Endothelial cell of umbilical vein (primary cell): ENCODE measurements around the gene ARPC1A.

Experiments
- EZH2 ChIP-seq: IDR thresholded peaks from 2 replicates; pipeline ENCODE4 v1.6.1; 2012; ENCODE audit warnings: borderline replicate concordance, low read depth, mild to moderate bottlenecking, moderate library complexity, low read length, inconsistent platforms; ENCODE audit not compliant: severe bottlenecking
- FOS ChIP-seq: IDR thresholded peaks from 2 replicates; pipeline ENCODE4 v1.6.1; 2011; ENCODE audit warnings: mild to moderate bottlenecking, low read length, moderate library complexity, borderline replicate concordance; ENCODE audit not compliant: insufficient read depth
- POLR2A ChIP-seq: IDR thresholded peaks from 2 replicates; pipeline ENCODE4 v1.6.1; 2012; ENCODE audit warnings: low read depth, mild to moderate bottlenecking, control low read depth, low read length
- POLR2AphosphoS5 ChIP-seq: IDR thresholded peaks from 2 replicates; pipeline ENCODE4 v1.6.1; 2012; ENCODE audit warnings: low read depth, mild to moderate bottlenecking, control low read depth, low read length, moderate library complexity; ENCODE audit not compliant: insufficient read depth
- TF ChIP-seq, protein P1 (sequence below), 2 donors: IDR thresholded peaks; 1 replicate in 1 of 2; 2 replicates in 1 of 2; pipeline ENCODE4 v1.5.1; 2011; ENCODE audit warnings: low read length in 2 of 2, mild to moderate bottlenecking in 2 of 2, moderate library complexity in 2 of 2, control low read depth in 1 of 2, inconsistent platforms in 1 of 2, low read depth in 1 of 2; ENCODE audit not compliant: insufficient read depth in 1 of 2; ENCODE audit errors: extremely low read depth in 1 of 2

DNA sequence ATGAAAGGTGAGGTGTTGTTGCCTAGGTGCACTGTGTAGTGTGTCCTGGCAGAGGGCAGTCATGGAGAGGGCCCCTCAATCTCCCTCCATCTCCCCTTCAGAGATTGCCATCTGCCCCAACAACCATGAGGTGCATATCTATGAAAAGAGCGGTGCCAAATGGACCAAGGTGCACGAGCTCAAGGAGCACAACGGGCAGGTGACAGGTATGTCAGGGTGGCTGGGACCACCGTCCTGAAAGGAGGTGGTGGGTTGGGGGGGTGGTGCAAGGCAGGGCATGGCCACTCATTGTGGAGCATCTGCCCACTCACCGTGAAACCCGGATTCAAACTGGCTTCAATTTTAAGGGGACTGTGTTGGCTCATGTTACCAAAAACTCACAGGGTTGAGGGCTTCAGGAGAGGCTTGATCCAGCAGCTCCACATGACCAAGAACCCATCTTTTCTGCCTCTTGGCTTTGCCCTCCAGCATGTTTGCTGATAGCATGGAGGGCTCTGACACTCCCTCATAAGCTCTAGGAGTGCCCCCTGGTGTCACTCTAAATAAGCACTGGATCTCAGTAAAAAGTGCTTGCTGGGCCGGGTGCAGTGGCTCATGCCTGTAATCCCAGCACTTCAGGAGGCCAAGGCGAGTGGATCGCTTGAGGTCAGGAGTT lies 61.0 kb downstream of the ARPC1A start:
- TF ChIP-seq, protein P1, sequence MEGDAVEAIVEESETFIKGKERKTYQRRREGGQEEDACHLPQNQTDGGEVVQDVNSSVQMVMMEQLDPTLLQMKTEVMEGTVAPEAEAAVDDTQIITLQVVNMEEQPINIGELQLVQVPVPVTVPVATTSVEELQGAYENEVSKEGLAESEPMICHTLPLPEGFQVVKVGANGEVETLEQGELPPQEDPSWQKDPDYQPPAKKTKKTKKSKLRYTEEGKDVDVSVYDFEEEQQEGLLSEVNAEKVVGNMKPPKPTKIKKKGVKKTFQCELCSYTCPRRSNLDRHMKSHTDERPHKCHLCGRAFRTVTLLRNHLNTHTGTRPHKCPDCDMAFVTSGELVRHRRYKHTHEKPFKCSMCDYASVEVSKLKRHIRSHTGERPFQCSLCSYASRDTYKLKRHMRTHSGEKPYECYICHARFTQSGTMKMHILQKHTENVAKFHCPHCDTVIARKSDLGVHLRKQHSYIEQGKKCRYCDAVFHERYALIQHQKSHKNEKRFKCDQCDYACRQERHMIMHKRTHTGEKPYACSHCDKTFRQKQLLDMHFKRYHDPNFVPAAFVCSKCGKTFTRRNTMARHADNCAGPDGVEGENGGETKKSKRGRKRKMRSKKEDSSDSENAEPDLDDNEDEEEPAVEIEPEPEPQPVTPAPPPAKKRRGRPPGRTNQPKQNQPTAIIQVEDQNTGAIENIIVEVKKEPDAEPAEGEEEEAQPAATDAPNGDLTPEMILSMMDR (IDR thresholded peaks at IDR 0.05; ENCODE audit: extremely low read depth in 1 of 2, insufficient read depth in 1 of 2, low read depth in 1 of 2, low read length in 2 of 2), result peak; percentile 27 to 29
- TF ChIP-seq EZH2, result no peak
- peak; percentile 33 for TF ChIP-seq POLR2A
- no peak for TF ChIP-seq FOS
- no peak for TF ChIP-seq POLR2AphosphoS5
